C4-2B (cell line): ENCODE measurements around the gene SLC46A1.

Source experiments
- H3K27ac ChIP-seq: fragments of 450-650 bp; 2 replicates; pipeline ENCODE4 v1.5.1; 2017
- CTCF ChIP-seq: fragments of 450-650 bp; conservative IDR thresholded peaks from 2 replicates; pipeline ENCODE4 v1.5.1; 2017; ENCODE audit warnings: mild to moderate bottlenecking
- ZFX ChIP-seq: fragments of 450-650 bp; IDR thresholded peaks from 2 replicates; pipeline ENCODE4 v1.6.1; 2017

Gene SLC46A1

GRCh38 chr17:28369684-28370034 is 36.4 kb downstream of the SLC46A1 start:
- TF ChIP-seq CTCF (no peak), ZFX (no peak)

GRCh38 chr17:28368915-28369683 is 36.9 kb downstream of the SLC46A1 start:
- H3K27ac ChIP-seq, result no peak overlapping the region
- no peak for TF ChIP-seq CTCF
- no peak for TF ChIP-seq ZFX

More at GRCh38 chr17:28369684-28370034, 36.4 kb downstream of the SLC46A1 start:
- no peak overlapping the region; the same call in 1 of the 2 replicates for H3K27ac ChIP-seq

GRCh38 chr17:28368306-28368831 is 37.6 kb downstream of the SLC46A1 start:
- no peak overlapping the region for H3K27ac ChIP-seq
- TF ChIP-seq CTCF, result no peak
- TF ChIP-seq ZFX, result no peak

- H3K27ac ChIP-seq, result no peak overlapping the region
These were observed 38.2 kb downstream of the SLC46A1 start for GRCh38 chr17:28367641-28368305.

GRCh38 chr17:28366605-28367004 is 39.4 kb downstream of the SLC46A1 start:
- TF ChIP-seq ZFX, result no peak
- TF ChIP-seq CTCF, result no peak
- H3K27ac ChIP-seq, result no peak overlapping the region

More at GRCh38 chr17:28367641-28368305, 38.2 kb downstream of the SLC46A1 start:
- TF ChIP-seq CTCF, result no peak
- no peak for TF ChIP-seq ZFX

GRCh38 chr17:28365487-28365886 is 40.5 kb downstream of the SLC46A1 start:
- TF ChIP-seq CTCF (no peak), ZFX (no peak)
- H3K27ac ChIP-seq, result no peak overlapping the region

GRCh38 chr17:28364665-28365363 is 41.2 kb downstream of the SLC46A1 start, which contains the start of gene SEBOX:
SEBOX (minus strand) TSS chr17:28365199; CDS start chr17:28365151, 48 bp downstream.
- H3K27ac ChIP-seq, result no peak within 1 kb of the TSS
- TF ChIP-seq ZFX (no peak), CTCF (no peak)
